ENCODE measurements around the gene LAMA1.

LAMA1 gene

GRCh38 chr18:6983366-6983765 is 134.2 kb downstream of the LAMA1 start:
- no peak for DNase-seq

- no peak for DNase-seq
Observed at GRCh38 chr18:6982398-6982797, 135.2 kb downstream of the LAMA1 start.

GRCh38 chr18:6980363-6980762 is 137.2 kb downstream of the LAMA1 start:
- no peak for DNase-seq

- DNase-seq, result no peak
Observed at GRCh38 chr18:6979954-6980353, 137.6 kb downstream of the LAMA1 start.

- DNase-seq, result no peak
Observed at GRCh38 chr18:6976935-6977334, 140.7 kb downstream of the LAMA1 start.

GRCh38 chr18:6975084-6975483 is 142.5 kb downstream of the LAMA1 start:
- DNase-seq, result no peak

- no peak for DNase-seq
Observed at GRCh38 chr18:6971823-6972478, 145.6 kb downstream of the LAMA1 start.

- no peak for DNase-seq
Observed at GRCh38 chr18:6963452-6964097, 154.0 kb downstream of the LAMA1 start.

- DNase-seq, result no peak
Observed at GRCh38 chr18:6962571-6963451, 154.8 kb downstream of the LAMA1 start.

GRCh38 chr18:6961331-6961730 is 156.3 kb downstream of the LAMA1 start:
- DNase-seq, result no peak

- no peak for DNase-seq
Observed at GRCh38 chr18:6960656-6961055, 156.9 kb downstream of the LAMA1 start.

GRCh38 chr18:6960124-6960523 is 157.5 kb downstream of the LAMA1 start:
- no peak for DNase-seq

- no peak for DNase-seq
Observed at GRCh38 chr18:6959110-6959509, 158.5 kb downstream of the LAMA1 start.

- DNase-seq, result no peak
Observed at GRCh38 chr18:6956999-6957398, 160.6 kb downstream of the LAMA1 start.

GRCh38 chr18:6956495-6956894 is 161.1 kb downstream of the LAMA1 start:
- DNase-seq, result no peak

GRCh38 chr18:6955304-6955703 is 162.3 kb downstream of the LAMA1 start:
- no peak for DNase-seq

GRCh38 chr18:6954501-6954900 is 163.1 kb downstream of the LAMA1 start:
- DNase-seq, result no peak

- no peak for DNase-seq
Observed at GRCh38 chr18:6951336-6952090, 166.1 kb downstream of the LAMA1 start.

GRCh38 chr18:6950641-6951040 is 167.0 kb downstream of the LAMA1 start:
- no peak for DNase-seq

- no peak for DNase-seq
Observed at GRCh38 chr18:6949800-6950586, 167.6 kb downstream of the LAMA1 start.

GRCh38 chr18:6948281-6949055 is 169.1 kb downstream of the LAMA1 start:
- no peak for DNase-seq

Data from CD4-positive, alpha-beta T cell treated with Interleukin-21 for 1 hour (primary cell).